HG02852 (cell line): ENCODE measurements around the gene CSN2.
"Not testable (repeated sequence)": the region's sequence is repeated elsewhere in the genome, so short reads cannot be mapped to it uniquely, and the experiment has no call there.

Experiments
- ATAC-seq: cut with Tn5 transposase; IDR thresholded peaks from one replicate; pipeline ENCODE4 v1.9.1; 2021; ENCODE audit warnings: mild to moderate bottlenecking, moderate library complexity; ENCODE audit not compliant: unreplicated experiment

Gene CSN2

GRCh38 chr4:69965628-69966027 lies at the start of gene CSN2:
Gene CSN2, minus strand, starts transcription at chr4:69965728. Its CDS starts 4,733 bp downstream, at chr4:69960995.
- ATAC-seq = no peak

GRCh38 chr4:70008771-70009170 lies 43.2 kb upstream of the CSN2 start:
- ATAC-seq = no peak

GRCh38 chr4:70002507-70002906 lies 37.0 kb upstream of the CSN2 start:
- ATAC-seq = no peak

- ATAC-seq = no peak
Measured at GRCh38 chr4:70000711-70001110, 35.2 kb upstream of the CSN2 start.

- no peak for ATAC-seq
Measured at GRCh38 chr4:69999420-69999819, 33.9 kb upstream of the CSN2 start.

GRCh38 chr4:69995526-69996016 lies 30.0 kb upstream of the CSN2 start, which contains the start of gene STATH:
Gene STATH, plus strand, starts transcription at chr4:69995966. Its CDS starts 2,472 bp downstream, at chr4:69998438.
- no peak for ATAC-seq

GRCh38 chr4:69994782-69995181 lies 29.3 kb upstream of the CSN2 start:
- ATAC-seq = no peak

GRCh38 chr4:69991016-69991415 lies 25.5 kb upstream of the CSN2 start:
- ATAC-seq = no peak

- no peak for ATAC-seq
Measured at GRCh38 chr4:69986663-69987062, 21.1 kb upstream of the CSN2 start.

GRCh38 chr4:69984030-69984443 lies 18.5 kb upstream of the CSN2 start:
- peak; percentile 80 for ATAC-seq

- ATAC-seq = no peak
Measured at GRCh38 chr4:69977582-69977981, 12.1 kb upstream of the CSN2 start.

- ATAC-seq = no peak
Measured at GRCh38 chr4:69974631-69975030, 9.1 kb upstream of the CSN2 start.

GRCh38 chr4:69970071-69970470 lies 4.5 kb upstream of the CSN2 start:
- no peak for ATAC-seq

GRCh38 chr4:69957209-69957608 lies 8.3 kb downstream of the CSN2 start:
- ATAC-seq = no peak

GRCh38 chr4:69951602-69952001 lies 13.9 kb downstream of the CSN2 start:
- ATAC-seq = no peak

- ATAC-seq = no peak
Measured at GRCh38 chr4:69936566-69936965, 29.0 kb downstream of the CSN2 start.

- no peak for ATAC-seq
Measured at GRCh38 chr4:69934150-69934549, 31.4 kb downstream of the CSN2 start.

GRCh38 chr4:69930768-69931167 lies 34.8 kb downstream of the CSN2 start, which contains the start of gene CSN1S1:
Gene CSN1S1, plus strand, starts transcription at chr4:69931068. Its CDS starts 1,488 bp downstream, at chr4:69932556.
- ATAC-seq = no peak

- not testable (repeated sequence) for ATAC-seq
Measured at GRCh38 chr4:69923782-69924410, 41.6 kb downstream of the CSN2 start.

- no peak for ATAC-seq
Measured at GRCh38 chr4:69920874-69921273, 44.7 kb downstream of the CSN2 start.

GRCh38 chr4:69910016-69910782 lies 55.3 kb downstream of the CSN2 start:
- peak; percentile 90 for ATAC-seq

- ATAC-seq = no peak
Measured at GRCh38 chr4:69909195-69909594, 56.3 kb downstream of the CSN2 start.
